SU-DHL-6 (cell line): ENCODE data around the gene LRP1B.

Source experiments
- CTCF ChIP-seq: fragments of 200-600 bp; sonication (generic); IDR thresholded peaks from one replicate; pipeline ENCODE4 v1.5.1; 2017; ENCODE audit warnings: antibody characterized with exemption, mild to moderate bottlenecking, low read length, moderate library complexity; ENCODE audit not compliant: insufficient read depth, poor library complexity, severe bottlenecking
- EZH2phosphoT487 ChIP-seq: fragments of 200-600 bp; sonication (generic), shearing (Covaris generic); conservative IDR thresholded peaks from 2 replicates; pipeline ENCODE4 v1.6.1; 2018; ENCODE audit warnings: mild to moderate bottlenecking, antibody characterized with exemption, low read length, moderate library complexity, mixed read lengths

- TF ChIP-seq CTCF (no peak), EZH2phosphoT487 (no peak)
Measured at GRCh38 chr2:141694180-141694579, 436.6 kb downstream of the LRP1B start.
